PC-9 (cell line): ENCODE results near the gene PIP5K1B.

Source experiments
- CTCF ChIP-seq: fragments of 200-600 bp; sonication (generic); conservative IDR thresholded peaks from 2 replicates; pipeline ENCODE4 v1.6.1; 2017; ENCODE audit warnings: mixed run types, antibody characterized with exemption, mild to moderate bottlenecking, moderate library complexity
- EZH2 ChIP-seq: fragments of 200-600 bp; sonication (generic); IDR thresholded peaks from 2 replicates; pipeline ENCODE4 v1.8.0; 2017; ENCODE audit warnings: antibody characterized with exemption, low read depth

GRCh38 chr9:68710111-68710471 is 5.1 kb downstream of the PIP5K1B start:
- no peak for TF ChIP-seq CTCF
- no peak for TF ChIP-seq EZH2
